Limb (tissue), 2 donors: ENCODE data around the gene USP9X.
"Not testable (repeated sequence)": the region's sequence is repeated elsewhere in the genome, so short reads cannot be mapped to it uniquely, and the experiment has no call there.

Source experiments
- DNase-seq, 2 donors: peaks; one replicate each; pipeline ENCODE4 v3.0.0-alpha.2; 2016; ENCODE audit errors: extremely low spot score in 2 of 2

Gene USP9X

DNA sequence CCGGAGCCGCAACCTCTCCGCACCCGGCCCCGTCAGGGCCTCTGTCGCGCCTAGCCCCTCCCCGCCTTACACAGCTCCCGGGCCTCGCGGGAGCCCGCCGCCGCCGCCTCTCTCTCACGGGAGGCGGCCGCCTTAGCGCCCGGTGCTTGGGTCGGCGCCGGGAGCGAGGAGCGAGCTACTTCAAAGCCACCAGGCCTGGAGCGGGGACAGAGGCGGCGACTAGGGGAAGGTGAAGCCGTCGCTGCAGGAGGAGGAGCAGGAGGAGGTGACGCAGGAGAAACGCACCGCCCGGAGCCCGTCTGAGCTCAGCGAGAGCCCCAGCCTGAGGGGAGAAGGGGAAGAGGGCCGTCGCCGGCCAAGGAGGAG, 250 bp downstream of the USP9X start:
- no peak for DNase-seq

DNA sequence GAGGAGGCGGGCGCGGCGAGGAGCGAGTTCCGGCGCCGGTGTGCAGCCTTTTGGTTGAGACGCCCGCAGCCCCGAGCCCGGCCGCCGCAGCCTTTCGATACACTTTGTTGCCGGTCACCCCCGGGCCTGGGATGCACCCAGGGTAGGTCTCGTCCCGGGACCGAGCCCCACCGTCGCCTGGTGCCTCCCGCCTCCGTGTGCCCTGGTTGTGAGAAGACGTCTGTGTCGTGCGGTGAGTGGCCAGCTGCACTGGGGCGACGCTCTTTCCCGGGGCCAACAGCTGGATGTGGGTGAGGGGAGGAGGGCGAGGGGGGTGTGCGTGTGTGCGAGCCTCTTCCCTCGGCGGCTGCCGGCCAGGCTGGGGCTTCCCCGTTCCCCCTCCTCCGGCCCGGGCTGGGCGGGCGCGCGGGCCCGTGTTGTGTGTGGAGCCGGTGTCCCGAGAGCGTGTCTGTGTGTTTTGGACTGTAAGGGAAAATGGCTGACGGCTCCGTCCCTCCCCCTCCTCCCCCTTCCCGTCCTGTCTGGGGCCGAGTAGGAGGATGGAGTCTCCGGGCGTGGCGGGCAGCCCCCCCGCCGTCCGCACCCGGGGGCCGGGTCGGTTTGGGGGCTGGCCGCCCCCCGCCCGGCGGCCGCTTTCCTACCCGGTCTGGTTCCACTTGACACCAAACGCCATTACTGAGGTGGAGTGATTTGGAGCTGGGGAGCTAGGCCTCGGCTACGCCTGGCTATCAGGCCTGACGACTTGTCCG, 807 bp downstream of the USP9X start:
- DNase-seq, result peak; percentile 14 to 79

DNA sequence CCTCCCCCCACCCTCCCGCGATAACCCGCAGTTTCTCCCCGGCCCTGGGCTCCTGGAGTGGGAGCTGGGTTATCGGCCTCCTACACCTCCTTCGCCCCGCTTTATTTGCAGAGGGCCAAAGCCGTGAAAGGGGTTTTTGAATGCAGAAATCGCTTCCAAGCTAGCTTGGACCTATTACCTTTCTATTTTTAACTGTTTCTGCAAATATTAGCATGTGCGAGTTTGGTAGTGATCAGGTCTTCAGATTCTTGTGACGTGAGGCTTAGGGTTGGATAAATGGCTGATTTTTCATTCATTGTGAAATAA, 1.3 kb downstream of the USP9X start:
- DNase-seq, result no peak

GRCh38 chrX:41087201-41087600, 2.0 kb downstream of the USP9X start:
- DNase-seq, result no peak

DNA sequence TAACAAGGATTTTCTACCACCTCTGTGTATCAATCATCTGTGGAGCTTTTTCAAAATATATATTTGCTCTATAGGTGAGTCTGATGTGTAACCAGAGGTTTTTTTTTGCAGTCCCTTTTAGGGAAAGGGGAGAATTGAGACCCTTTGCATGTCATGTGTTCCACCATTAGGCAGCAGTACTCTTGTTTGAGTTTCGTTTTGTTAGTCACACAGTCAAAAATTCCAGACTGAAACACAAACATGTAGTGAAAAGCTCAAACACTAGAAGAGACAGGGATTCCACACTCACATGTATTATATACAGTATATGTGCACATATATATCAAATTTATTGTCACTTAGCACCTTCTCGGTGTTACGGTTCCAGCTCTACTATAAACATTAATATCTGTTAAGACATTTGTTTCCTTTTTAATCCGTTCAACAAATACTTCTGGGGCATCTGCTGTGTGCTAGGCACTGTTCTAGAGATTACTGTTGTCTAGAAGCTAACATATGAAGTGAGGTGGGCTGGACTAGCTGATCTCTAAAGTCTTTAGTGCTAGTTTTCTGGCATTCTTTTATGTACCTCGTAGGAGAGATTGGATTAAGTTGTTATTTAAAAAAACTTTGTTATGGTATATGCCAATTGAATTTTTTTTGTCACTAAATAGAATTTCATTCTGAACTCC, 5.5 kb downstream of the USP9X start:
- DNase-seq, result no peak

GRCh38 chrX:41092776-41093175, 7.5 kb downstream of the USP9X start:
- DNase-seq, result no peak

GRCh38 chrX:41095174-41095573, 9.9 kb downstream of the USP9X start:
- DNase-seq, result no peak

- no peak for DNase-seq
These were observed 10.7 kb downstream of the USP9X start for GRCh38 chrX:41095908-41096307.

DNA sequence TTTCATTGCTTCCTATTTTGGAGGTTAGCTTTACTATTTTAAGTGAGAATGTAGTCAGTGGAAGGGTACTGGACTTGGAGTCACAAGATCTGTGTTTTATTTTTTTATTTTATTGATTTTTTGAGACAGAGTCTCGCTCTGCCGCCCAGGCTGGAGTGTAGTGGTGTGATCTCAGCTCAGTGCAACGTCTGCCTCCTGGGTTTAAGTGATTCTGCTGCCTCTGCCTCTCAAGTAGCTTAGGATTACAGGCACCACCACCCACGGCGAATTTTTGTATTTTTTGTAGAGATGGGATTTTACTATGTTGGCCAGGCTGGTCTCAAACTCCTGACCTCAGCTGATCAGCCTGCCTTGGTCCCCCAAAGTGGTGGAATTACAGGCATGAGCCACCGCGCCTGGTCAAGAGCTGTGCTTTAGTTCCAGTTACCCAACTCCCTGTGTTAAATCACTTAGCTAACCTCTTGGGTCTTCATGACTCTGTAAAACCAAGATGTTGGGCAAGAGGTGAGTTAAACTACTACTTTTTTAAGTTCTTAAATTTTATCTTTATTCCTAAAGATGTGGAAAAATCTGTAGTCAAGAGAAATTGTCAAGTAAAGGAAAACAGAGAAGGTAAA, 11.2 kb downstream of the USP9X start:
- no peak for DNase-seq

DNA sequence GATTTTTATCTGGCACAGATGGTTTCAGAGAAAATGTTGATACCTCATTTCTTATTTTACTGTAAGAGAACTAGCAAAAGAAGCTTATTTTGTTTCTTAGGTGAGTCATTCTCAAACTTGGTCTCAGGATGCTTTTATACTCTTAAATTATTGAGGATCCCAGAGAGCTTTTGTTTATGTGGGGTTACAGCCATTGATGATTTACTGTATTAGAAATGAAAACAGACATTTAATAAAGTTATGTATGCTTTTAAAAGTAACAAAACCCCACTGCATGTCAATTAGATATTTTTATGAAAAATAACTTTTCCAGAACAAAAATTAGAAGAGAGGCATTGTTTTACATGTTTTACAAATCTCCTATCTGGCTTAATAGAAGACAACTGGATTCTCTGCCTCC, 12.1 kb downstream of the USP9X start:
- no peak for DNase-seq

DNA sequence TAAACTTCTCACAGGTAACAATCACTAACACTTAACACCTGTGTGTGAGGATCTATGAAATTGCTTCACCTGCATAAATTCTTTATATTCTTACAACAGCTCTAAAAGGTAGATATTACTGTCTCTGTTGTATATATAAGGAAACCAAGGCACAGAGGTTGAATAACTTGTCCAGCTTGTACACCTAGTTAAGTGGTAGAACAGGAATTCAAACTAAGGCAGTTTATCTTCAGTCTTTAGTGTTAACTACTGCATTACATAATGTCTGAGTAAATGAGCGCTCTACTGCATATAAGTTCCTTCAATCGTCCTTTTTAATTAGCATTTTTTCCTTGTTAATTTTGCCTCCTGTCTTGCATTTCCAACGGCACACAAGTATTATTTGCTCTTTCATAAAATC, 15.0 kb downstream of the USP9X start:
- no peak for DNase-seq

GRCh38 chrX:41100819-41101218, 15.6 kb downstream of the USP9X start:
- DNase-seq, result no peak

GRCh38 chrX:41105005-41105404, 19.8 kb downstream of the USP9X start:
- DNase-seq, result no peak

GRCh38 chrX:41106257-41106656, 21.0 kb downstream of the USP9X start:
- DNase-seq, result not testable (repeated sequence)

GRCh38 chrX:41108007-41108406, 22.8 kb downstream of the USP9X start:
- DNase-seq, result no peak

DNA sequence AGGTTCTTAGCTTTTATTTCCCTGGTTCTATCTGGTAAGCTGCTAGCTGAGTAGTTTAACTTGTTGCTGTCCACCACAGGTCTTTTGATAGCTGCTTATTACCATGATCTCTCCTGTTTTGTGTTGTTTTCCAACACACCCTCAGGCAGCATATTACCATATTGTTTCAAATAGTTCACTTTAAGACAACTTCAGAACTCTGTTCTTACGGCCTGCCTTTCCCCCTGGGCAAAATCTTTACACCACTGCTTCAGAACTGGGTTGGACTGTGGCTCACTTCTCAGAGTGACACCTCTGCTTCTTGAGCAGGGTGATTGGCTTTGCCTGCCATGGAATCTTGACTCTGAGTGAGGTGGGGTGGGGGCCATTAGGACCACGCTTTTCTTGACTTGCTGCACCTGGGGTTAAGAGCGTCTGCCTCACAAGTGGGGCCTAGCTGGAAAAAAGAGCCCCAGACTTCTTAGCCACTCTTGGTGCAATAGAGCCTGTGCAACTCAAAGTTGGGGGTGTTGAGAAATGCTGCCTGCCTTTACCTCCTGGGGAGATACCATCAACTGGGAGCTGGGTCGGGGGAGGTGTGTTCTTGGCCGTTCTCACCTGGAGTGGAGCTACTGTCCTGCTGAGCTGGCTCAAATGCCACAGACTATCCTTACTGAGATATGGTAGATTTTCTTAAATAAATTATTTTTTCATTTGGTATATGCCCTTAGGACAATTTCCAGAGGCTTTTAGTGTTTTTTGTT, 23.4 kb downstream of the USP9X start:
- DNase-seq, result no peak

GRCh38 chrX:41110801-41111625, 25.8 kb downstream of the USP9X start:
- DNase-seq, result no peak

DNA sequence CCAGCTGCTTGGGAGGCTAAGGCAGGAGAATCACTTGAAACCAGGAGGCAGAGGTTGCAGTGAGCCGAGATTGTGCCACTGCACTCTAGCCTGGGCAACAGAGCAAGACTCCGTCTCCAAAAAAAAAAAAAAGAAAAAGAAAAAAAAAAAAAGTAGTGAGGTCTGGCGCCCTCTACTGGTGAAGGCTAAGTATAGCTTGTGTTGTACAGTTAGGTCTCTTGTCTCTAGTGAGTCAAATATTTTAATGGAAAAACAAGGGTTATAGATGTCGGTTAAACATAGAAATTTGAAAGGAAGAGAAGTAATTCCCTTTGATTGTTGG, 29.8 kb downstream of the USP9X start:
- not testable (repeated sequence) for DNase-seq

DNA sequence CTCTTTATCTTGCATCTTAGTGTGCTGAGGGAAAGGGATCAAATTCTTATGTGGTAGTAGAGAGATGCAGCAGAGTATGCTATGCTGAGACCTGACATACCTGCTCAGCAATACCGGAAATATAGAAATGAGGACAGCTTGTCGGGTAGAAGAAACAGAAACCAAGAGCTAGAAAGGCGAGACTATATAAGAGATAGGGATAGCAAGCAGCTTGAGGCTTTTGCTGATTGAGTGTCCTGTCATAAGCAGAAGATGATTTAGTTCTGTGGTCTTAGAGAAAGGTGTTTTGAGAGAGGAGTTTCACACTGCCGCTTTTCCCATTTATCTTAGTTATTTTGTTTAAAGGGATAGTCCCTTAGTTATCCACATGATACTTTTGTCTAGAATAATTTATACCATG, 31.7 kb downstream of the USP9X start:
- DNase-seq, result no peak

GRCh38 chrX:41118156-41118555, 32.9 kb downstream of the USP9X start:
- DNase-seq, result no peak

- no peak for DNase-seq
These were observed 34.6 kb downstream of the USP9X start for GRCh38 chrX:41119803-41120202.

DNA sequence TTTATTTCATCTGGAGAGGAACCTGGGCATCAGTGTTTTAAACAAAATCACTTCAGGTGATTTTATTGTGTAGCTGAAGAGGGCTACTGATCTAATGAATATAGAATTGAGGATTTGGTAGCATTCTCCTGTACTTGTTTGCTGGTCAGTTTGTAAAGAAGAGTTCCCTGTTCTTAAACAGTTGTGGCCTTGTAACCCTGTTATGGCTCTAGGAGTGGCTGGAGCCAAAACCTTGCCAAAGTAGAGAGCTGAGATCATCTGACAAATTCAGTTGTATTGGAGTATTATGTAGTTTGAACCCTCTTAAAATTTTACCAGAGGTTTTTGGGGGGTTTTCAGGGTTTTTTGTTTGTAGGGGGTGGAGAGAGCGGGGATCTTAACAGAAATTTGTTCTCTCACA, 36.5 kb downstream of the USP9X start:
- DNase-seq, result no peak
